ENCODE results near the gene CFAP53. TPM values are rescaled to one million over a fixed set of nuclear protein-coding genes. Genes with fewer than 3 reads are reported as not detected.

Gene CFAP53
- total RNA-seq, 1 donor from 2014 or later, result 0.17 TPM

GRCh38 chr18:50280707-50281294, 14.5 kb upstream of the CFAP53 start:
- TF ChIP-seq CTCF (IDR thresholded peaks at IDR 0.05), result no peak
- Mint-ChIP-seq H3K27ac (ENCODE audit: unreplicated experiment) (peak overlapping the region; percentile 83), H3K9me3 (ENCODE audit: low read depth) (no peaks in the 10 kb centered on the region), H3K4me1 (ENCODE audit: low read depth) (peaks cover 43% of the 10 kb centered on the region), H3K27me3 (ENCODE audit: low read depth) (no peaks in the 10 kb centered on the region), H3K36me3 (ENCODE audit: low read depth) (peaks cover 27% of the 10 kb centered on the region), H3K4me3 (ENCODE audit: unreplicated experiment) (peak overlapping the region; percentile 95)
- no peak for DNase-seq (ENCODE audit: low spot score)

GRCh38 chr18:50279752-50280151, 13.5 kb upstream of the CFAP53 start:
- no peak for TF ChIP-seq CTCF (IDR thresholded peaks at IDR 0.05)
- Mint-ChIP-seq H3K27ac (ENCODE audit: unreplicated experiment) (peak overlapping the region; percentile 83), H3K27me3 (ENCODE audit: low read depth) (no peaks in the 10 kb centered on the region), H3K4me3 (ENCODE audit: unreplicated experiment) (peak overlapping the region; percentile 95), H3K36me3 (ENCODE audit: low read depth) (peaks cover 34% of the 10 kb centered on the region), H3K4me1 (ENCODE audit: low read depth) (peaks cover 43% of the 10 kb centered on the region), H3K9me3 (ENCODE audit: low read depth) (no peaks in the 10 kb centered on the region)
- no peak for DNase-seq (ENCODE audit: low spot score)

- peaks cover 35% of the 10 kb centered on the region for H3K36me3 Mint-ChIP-seq (ENCODE audit: low read depth)
- no peak overlapping the region for H3K4me3 Mint-ChIP-seq (ENCODE audit: unreplicated experiment)
- no peak for DNase-seq (ENCODE audit: low spot score)
- no peaks in the 10 kb centered on the region for H3K27me3 Mint-ChIP-seq (ENCODE audit: low read depth)
- peak overlapping the region; percentile 6 for H3K27ac Mint-ChIP-seq (ENCODE audit: unreplicated experiment)
- no peak for TF ChIP-seq CTCF (IDR thresholded peaks at IDR 0.05)
- peaks cover 37% of the 10 kb centered on the region for H3K4me1 Mint-ChIP-seq (ENCODE audit: low read depth)
- no peaks in the 10 kb centered on the region for H3K9me3 Mint-ChIP-seq (ENCODE audit: low read depth)
Observed at GRCh38 chr18:50277942-50278341, 11.6 kb upstream of the CFAP53 start.

- Mint-ChIP-seq H3K4me3 (ENCODE audit: unreplicated experiment) (no peak overlapping the region), H3K4me1 (ENCODE audit: low read depth) (peaks cover 30% of the 10 kb centered on the region), H3K9me3 (ENCODE audit: low read depth) (no peaks in the 10 kb centered on the region), H3K36me3 (ENCODE audit: low read depth) (peaks cover 45% of the 10 kb centered on the region), H3K27ac (ENCODE audit: unreplicated experiment) (no peak overlapping the region), H3K27me3 (ENCODE audit: low read depth) (no peaks in the 10 kb centered on the region)
- TF ChIP-seq CTCF (IDR thresholded peaks at IDR 0.05), result no peak
- no peak for DNase-seq (ENCODE audit: low spot score)
Observed at GRCh38 chr18:50276452-50276851, 10.2 kb upstream of the CFAP53 start.

- Mint-ChIP-seq H3K9me3 (ENCODE audit: low read depth) (no peaks in the 10 kb centered on the region), H3K27me3 (ENCODE audit: low read depth) (no peaks in the 10 kb centered on the region), H3K27ac (ENCODE audit: unreplicated experiment) (no peak overlapping the region), H3K4me1 (ENCODE audit: low read depth) (peaks cover 23% of the 10 kb centered on the region), H3K36me3 (ENCODE audit: low read depth) (peaks cover 48% of the 10 kb centered on the region), H3K4me3 (ENCODE audit: unreplicated experiment) (no peak overlapping the region)
- no peak for DNase-seq (ENCODE audit: low spot score)
- no peak for TF ChIP-seq CTCF (IDR thresholded peaks at IDR 0.05)
Observed at GRCh38 chr18:50275503-50276036, 9.3 kb upstream of the CFAP53 start.
